SU-DHL-6 (cell line): ENCODE results near the gene RGL4.
"Not testable (repeated sequence)": the region's sequence is repeated elsewhere in the genome, so short reads cannot be mapped to it uniquely, and the experiment has no call there.

ENCODE experiments used
- H2AFZ ChIP-seq: fragments of 200-600 bp; sonication (generic); 2 replicates; pipeline ENCODE4 v1.6.1; 2014; ENCODE audit warnings: low read depth, mild to moderate bottlenecking, moderate library complexity, mixed read lengths, antibody characterized with exemption, low read length; ENCODE audit not compliant: severe bottlenecking
- H3F3A ChIP-seq: fragments of 200-600 bp; shearing (Covaris generic); 2 replicates; pipeline ENCODE4 v1.6.0; 2016; ENCODE audit warnings: antibody characterized with exemption, mild to moderate bottlenecking; ENCODE audit not compliant: insufficient read depth
- H3K27ac ChIP-seq: fragments of 200-600 bp; sonication (generic); 2 replicates; pipeline ENCODE4 v1.5.1; 2016; ENCODE audit warnings: low read depth, mild to moderate bottlenecking, low read length, moderate library complexity, mixed read lengths
- H3K27me3 ChIP-seq: fragments of 200-600 bp; sonication (generic), shearing (Covaris generic); 2 replicates; pipeline ENCODE4 v1.6.0; 2014; ENCODE audit warnings: mild to moderate bottlenecking, low read length
- H3K36me3 ChIP-seq: fragments of 200-600 bp; sonication (generic); 2 replicates; pipeline ENCODE4 v1.6.1; 2014; ENCODE audit warnings: mild to moderate bottlenecking, low read length, mixed read lengths
- H3K4me2 ChIP-seq: fragments of 300-600, 200-600 bp; shearing (Covaris generic), sonication (generic); 2 replicates; pipeline ENCODE4 v1.6.0; 2014; ENCODE audit warnings: low read length, low read depth, mild to moderate bottlenecking; ENCODE audit not compliant: poor library complexity, severe bottlenecking
- H3K4me3 ChIP-seq: fragments of 200-600 bp; sonication (generic); 2 replicates; pipeline ENCODE4 v1.5.1; 2014; ENCODE audit warnings: antibody characterized with exemption, low read length, mild to moderate bottlenecking, mixed read lengths; ENCODE audit not compliant: insufficient read depth, poor library complexity, severe bottlenecking
- H3K79me2 ChIP-seq: fragments of 200-600 bp; sonication (generic); 2 replicates; pipeline ENCODE4 v1.6.1; 2014; ENCODE audit warnings: mild to moderate bottlenecking, low read length, moderate library complexity; ENCODE audit not compliant: insufficient read depth
- H3K9ac ChIP-seq: fragments of 200-600 bp; sonication (generic); 2 replicates; pipeline ENCODE4 v1.7.0; 2014; ENCODE audit warnings: mild to moderate bottlenecking, low read length
- H3K9me2 ChIP-seq: fragments of 200-600 bp; sonication (generic); replicated peaks from 2 replicates; pipeline ENCODE4 v1.6.1; 2014; ENCODE audit warnings: low read length; ENCODE audit not compliant: insufficient read depth
- H3K9me3 ChIP-seq: fragments of 200-600 bp; sonication (generic); 2 replicates; pipeline ENCODE4 v1.6.1; 2014; ENCODE audit warnings: low read length, mixed read lengths; ENCODE audit not compliant: insufficient read depth
- H4K20me1 ChIP-seq: fragments of 200-600 bp; sonication (generic); 2 replicates; pipeline ENCODE4 v1.6.1; 2014; ENCODE audit warnings: low read depth, mild to moderate bottlenecking, antibody characterized with exemption, low read length, moderate library complexity, mixed read lengths
- CTCF ChIP-seq: fragments of 200-600 bp; sonication (generic); IDR thresholded peaks from one replicate; pipeline ENCODE4 v1.5.1; 2017; ENCODE audit warnings: antibody characterized with exemption, mild to moderate bottlenecking, low read length, moderate library complexity; ENCODE audit not compliant: insufficient read depth, poor library complexity, severe bottlenecking
- EZH2phosphoT487 ChIP-seq: fragments of 200-600 bp; sonication (generic), shearing (Covaris generic); conservative IDR thresholded peaks from 2 replicates; pipeline ENCODE4 v1.6.1; 2018; ENCODE audit warnings: mild to moderate bottlenecking, antibody characterized with exemption, low read length, moderate library complexity, mixed read lengths

Gene RGL4

GRCh38 chr22:23675502-23676415 is 15.1 kb upstream of the RGL4 start:
- Histone ChIP-seq H3K9ac (no peak overlapping the region), H3K4me3 (no peak overlapping the region), H3K27me3 (no peaks in the 10 kb centered on the region), H3K36me3 (no peaks in the 10 kb centered on the region), H3K9me2 (no peaks in the 10 kb centered on the region), H3K27ac (no peak overlapping the region), H4K20me1 (no peaks in the 10 kb centered on the region), H3K4me2 (no peak overlapping the region), H2AFZ (no peak overlapping the region), H3K79me2 (no peaks in the 10 kb centered on the region), H3F3A (no peaks in the 10 kb centered on the region), H3K9me3 (no peaks in the 10 kb centered on the region)
- TF ChIP-seq EZH2phosphoT487 (no peak), CTCF (no peak)

GRCh38 chr22:23676841-23677700 is 13.7 kb upstream of the RGL4 start:
- H3K79me2 ChIP-seq, H3K36me3 ChIP-seq, H3K9me3 ChIP-seq, H3K4me3 ChIP-seq, H2AFZ ChIP-seq, H3K27me3 ChIP-seq, H4K20me1 ChIP-seq, H3K9ac ChIP-seq, H3K4me2 ChIP-seq, H3F3A ChIP-seq, H3K27ac ChIP-seq, H3K9me2 ChIP-seq: not testable (repeated sequence)

GRCh38 chr22:23677701-23677995 is 13.2 kb upstream of the RGL4 start:
- Histone ChIP-seq H4K20me1 (no peaks in the 10 kb centered on the region), H3K36me3 (no peaks in the 10 kb centered on the region), H3K4me2 (no peak overlapping the region), H3K79me2 (no peaks in the 10 kb centered on the region), H3K4me3 (no peak overlapping the region), H3K9me3 (no peaks in the 10 kb centered on the region), H3K9ac (no peak overlapping the region), H2AFZ (no peak overlapping the region), H3K27me3 (no peaks in the 10 kb centered on the region), H3K27ac (no peak overlapping the region), H3K9me2 (no peaks in the 10 kb centered on the region), H3F3A (no peaks in the 10 kb centered on the region)
- no peak for TF ChIP-seq CTCF
- TF ChIP-seq EZH2phosphoT487, result no peak

- Histone ChIP-seq H3K27me3 (no peaks in the 10 kb centered on the region), H3K4me3 (no peak overlapping the region), H3K27ac (no peak overlapping the region), H3F3A (no peaks in the 10 kb centered on the region), H2AFZ (no peak overlapping the region), H3K9me3 (no peaks in the 10 kb centered on the region), H3K36me3 (no peaks in the 10 kb centered on the region), H3K79me2 (no peaks in the 10 kb centered on the region), H3K4me2 (no peak overlapping the region), H3K9ac (no peak overlapping the region), H4K20me1 (no peaks in the 10 kb centered on the region), H3K9me2 (no peaks in the 10 kb centered on the region)
- no peak for TF ChIP-seq CTCF
- no peak for TF ChIP-seq EZH2phosphoT487
Measured at GRCh38 chr22:23678133-23678532, 12.7 kb upstream of the RGL4 start.
